Measurements from ENCODE around the gene NEK4.
A peak's percentile ranks its signal among the peaks of the same experiment; 100 is the strongest.
"Not testable (repeated sequence)": the region's sequence is repeated elsewhere in the genome, so short reads cannot be mapped to it uniquely, and the experiment has no call there.

Gene NEK4

GRCh38 chr3:52696830-52697631 is 73.7 kb downstream of the NEK4 start:
- no peak for DNase-seq (ENCODE audit: low read depth)

- no peak for DNase-seq (ENCODE audit: low read depth)
These were observed 74.7 kb downstream of the NEK4 start for GRCh38 chr3:52695798-52696671.

- DNase-seq (ENCODE audit: low read depth) = no peak
These were observed 76.1 kb downstream of the NEK4 start for GRCh38 chr3:52694528-52695189.

DNA sequence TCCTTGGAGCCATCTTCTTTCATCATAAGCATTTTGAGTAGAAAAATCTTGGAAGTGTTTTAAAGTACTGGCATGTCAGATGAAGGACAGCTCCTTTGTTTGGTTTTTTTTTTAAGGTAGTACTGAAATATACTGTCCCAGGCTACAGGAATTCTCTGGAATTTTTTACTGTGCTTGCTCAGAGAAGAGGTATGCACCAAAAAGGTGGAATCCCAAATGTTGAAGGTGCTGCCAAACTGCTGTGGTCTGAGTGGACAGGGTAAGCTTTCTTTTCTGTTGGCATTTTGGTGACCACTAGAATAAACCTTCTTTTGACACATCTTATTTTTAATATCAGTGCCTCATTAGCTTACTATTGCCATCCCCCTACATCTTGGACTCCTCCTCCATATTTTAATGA is 77.7 kb downstream of the NEK4 start:
- DNase-seq (ENCODE audit: low read depth) = no peak

- DNase-seq (ENCODE audit: low read depth) = no peak
These were observed 80.2 kb downstream of the NEK4 start for GRCh38 chr3:52690560-52690959.

GRCh38 chr3:52689151-52689550 is 81.6 kb downstream of the NEK4 start:
- no peak for DNase-seq (ENCODE audit: low read depth)

DNA sequence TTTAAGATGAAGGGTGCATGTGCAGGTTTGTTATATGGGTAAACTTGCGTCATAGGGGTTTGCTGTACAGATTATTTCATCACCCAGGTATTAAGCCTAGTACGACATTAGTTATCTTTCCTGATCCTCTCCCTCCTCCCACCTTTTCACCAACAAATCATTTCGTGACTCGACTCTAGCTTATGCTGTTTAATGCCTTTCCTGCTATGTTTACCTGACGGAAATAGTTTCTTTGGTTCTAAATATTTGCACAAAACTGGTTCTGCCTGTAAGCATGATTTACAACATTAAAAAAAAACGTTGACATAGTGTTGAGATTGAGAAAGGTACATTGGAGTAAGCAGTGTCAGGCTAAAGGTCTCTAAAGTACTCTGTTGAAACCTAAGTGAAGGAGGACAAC is 82.5 kb downstream of the NEK4 start:
- DNase-seq (ENCODE audit: low read depth) = no peak

DNA sequence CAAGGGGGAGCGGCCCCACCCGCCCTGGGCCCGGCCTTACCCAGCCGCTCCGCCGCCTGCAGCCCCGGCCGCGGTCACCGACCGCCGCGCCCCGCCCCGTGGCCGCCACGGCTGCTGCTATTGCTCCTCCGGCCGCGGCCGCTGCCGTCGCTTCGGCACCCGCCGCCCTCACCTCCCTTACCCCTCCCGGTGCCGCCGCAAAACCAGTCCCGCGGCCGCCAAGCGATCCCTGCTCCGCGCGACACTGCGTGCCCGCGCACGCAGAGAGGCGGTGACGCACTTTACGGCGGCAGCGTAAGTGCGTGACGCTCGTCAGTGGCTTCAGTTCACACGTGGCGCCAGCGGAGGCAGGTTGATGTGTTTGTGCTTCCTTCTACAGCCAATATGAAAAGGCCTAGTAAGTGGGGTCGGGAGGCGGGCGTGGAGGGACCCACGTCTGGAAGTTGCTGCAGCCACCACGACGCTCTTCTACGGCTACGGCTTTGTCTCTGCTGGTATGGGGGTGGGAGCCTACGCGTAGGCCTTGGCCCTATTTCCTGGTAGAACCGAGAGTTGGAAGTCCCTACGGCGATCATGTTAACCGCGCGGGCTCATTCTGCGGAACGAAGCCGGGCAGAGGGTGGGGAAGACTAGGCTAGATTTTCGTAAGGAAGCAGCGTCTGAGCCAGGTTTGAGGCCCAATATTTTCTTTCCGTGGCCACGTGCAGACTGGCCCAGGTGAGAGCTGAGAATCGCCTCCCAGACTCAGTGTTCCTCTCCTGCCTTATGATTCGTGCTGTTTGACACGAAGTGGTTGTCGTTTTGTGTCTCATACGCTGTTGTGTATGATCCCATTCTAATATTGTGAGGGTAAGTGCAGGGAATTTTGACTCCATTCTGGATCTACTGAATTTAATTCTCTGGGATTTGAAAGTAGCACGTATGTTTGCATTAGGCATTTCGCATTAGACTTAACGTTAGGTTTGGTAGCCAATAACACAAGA is 84.7 kb downstream of the NEK4 start, which contains the start of the genes GNL3 and PBRM1:
TSS of gene GNL3 (plus strand) at position 324 of the 983 bp plus-strand sequence. CDS start at position 385, 61 bp downstream.
TSS of gene PBRM1 (minus strand) at position 205 of the 983 bp plus-strand sequence.
- DNase-seq (ENCODE audit: low read depth) = peak; percentile 83

GRCh38 chr3:52685285-52685708 is 85.4 kb downstream of the NEK4 start:
- no peak for DNase-seq (ENCODE audit: low read depth)

GRCh38 chr3:52684184-52684583 is 86.6 kb downstream of the NEK4 start:
- no peak for DNase-seq (ENCODE audit: low read depth)

DNA sequence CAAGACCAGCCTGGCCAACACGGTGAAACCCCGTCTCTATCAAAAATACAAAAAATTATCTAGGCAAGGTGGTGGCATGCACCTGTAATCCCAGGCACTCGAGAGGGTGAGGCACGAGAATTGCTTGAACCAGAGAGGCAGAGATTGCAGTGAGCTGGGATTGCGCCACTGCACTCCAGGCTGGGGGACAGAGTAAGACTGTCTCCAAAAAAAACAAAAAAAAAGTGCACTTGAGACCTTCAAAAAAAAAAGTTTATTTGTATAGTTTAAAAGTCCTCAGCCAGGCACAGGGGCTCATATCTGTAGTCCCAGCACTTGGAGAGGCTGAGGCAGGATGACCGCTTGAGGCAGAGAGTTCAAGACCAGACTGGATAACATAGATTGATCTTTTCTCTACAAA is 87.1 kb downstream of the NEK4 start:
- no peak for DNase-seq (ENCODE audit: low read depth)

- no peak for DNase-seq (ENCODE audit: low read depth)
These were observed 88.7 kb downstream of the NEK4 start for GRCh38 chr3:52682016-52682415.

- no peak for DNase-seq (ENCODE audit: low read depth)
These were observed 89.1 kb downstream of the NEK4 start for GRCh38 chr3:52681596-52681995.

- DNase-seq (ENCODE audit: low read depth) = no peak
These were observed 90.9 kb downstream of the NEK4 start for GRCh38 chr3:52679811-52680210.

- no peak for DNase-seq (ENCODE audit: low read depth)
These were observed 91.6 kb downstream of the NEK4 start for GRCh38 chr3:52679199-52679538.

DNA sequence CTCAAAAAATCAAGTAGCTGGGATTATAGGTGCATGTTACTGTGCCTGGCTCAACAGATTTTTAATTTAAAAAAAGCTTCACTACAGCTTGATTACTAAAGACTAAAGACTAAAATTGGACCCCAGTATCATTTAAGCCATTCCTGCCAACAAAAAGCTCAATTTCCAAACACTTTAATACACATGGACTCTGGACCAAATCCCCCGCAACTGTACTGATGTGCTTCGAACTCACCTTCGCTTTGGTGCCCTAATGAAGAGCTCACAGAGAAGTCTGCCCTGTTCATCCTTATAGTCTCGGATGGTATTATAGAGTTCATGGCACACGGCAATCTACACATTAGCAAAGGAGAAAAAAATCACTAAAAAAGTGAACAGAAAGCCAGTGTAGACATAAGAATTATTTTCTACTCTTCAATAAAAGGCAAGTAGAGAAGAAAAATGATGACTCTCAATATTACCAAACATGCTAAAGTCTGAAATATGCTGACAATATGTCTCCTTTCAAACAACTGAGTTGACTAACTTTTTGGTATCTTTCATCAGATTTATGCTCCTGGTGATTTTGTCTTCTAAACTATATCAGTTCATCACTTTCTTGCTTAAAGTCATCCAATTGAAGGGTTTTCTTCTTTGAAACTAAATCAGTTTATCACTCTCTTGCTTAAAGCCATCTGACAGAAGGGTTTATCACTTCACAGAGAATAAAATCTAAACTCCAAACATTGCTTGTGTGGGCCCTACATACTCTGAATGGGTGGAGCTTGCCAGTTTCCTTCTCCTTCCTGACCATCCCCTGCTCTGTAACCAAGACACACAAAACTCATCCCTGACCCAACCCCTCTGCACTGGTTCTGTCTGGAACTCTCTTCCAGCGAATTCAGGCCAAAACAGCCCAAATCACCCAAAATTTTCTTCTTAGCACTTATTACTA is 92.2 kb downstream of the NEK4 start:
- no peak for DNase-seq (ENCODE audit: low read depth)

GRCh38 chr3:52676201-52676600 is 94.5 kb downstream of the NEK4 start:
- not testable (repeated sequence) for DNase-seq (ENCODE audit: low read depth)

GRCh38 chr3:52671676-52672075 is 99.1 kb downstream of the NEK4 start:
- no peak for DNase-seq (ENCODE audit: low read depth)

- DNase-seq (ENCODE audit: low read depth) = peak; percentile 99
These were observed 99.9 kb downstream of the NEK4 start for GRCh38 chr3:52670621-52671521.

Measured in HS-27A (cell line).